Astrocyte (in vitro differentiated cells and primary cell): Measurements from ENCODE around the gene P2RY13.

Source experiments
- EZH2 ChIP-seq: IDR thresholded peaks from 2 replicates; pipeline ENCODE4 v1.6.1; 2012; ENCODE audit warnings: mild to moderate bottlenecking, low read length, inconsistent platforms; ENCODE audit not compliant: insufficient read depth
- TF ChIP-seq, protein P1 (sequence below): IDR thresholded peaks from 2 replicates; pipeline ENCODE4 v1.5.1; 2011; ENCODE audit warnings: low read depth, mild to moderate bottlenecking, inconsistent platforms, low read length, moderate library complexity; ENCODE audit not compliant: insufficient read depth

DNA sequence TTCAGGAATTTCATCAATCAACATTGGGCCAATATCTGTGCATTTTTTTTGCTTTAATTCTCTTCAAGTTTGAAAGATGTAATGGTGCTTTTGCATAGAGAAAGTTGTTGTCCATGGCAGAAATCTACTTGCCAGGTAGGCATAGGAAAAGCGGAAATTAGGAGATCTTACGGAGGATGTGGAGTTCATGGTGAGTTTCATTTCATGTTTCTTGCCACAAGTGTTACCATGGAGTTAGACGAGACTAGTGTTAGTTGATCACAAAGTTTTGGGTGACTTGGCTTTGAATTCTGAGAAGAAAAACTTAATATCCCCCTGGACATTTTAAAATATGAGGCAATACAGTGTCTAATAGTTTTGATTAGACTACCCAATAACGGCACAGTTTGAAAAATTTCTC, 1.0 kb upstream of the P2RY13 start:
- TF ChIP-seq, protein P1, sequence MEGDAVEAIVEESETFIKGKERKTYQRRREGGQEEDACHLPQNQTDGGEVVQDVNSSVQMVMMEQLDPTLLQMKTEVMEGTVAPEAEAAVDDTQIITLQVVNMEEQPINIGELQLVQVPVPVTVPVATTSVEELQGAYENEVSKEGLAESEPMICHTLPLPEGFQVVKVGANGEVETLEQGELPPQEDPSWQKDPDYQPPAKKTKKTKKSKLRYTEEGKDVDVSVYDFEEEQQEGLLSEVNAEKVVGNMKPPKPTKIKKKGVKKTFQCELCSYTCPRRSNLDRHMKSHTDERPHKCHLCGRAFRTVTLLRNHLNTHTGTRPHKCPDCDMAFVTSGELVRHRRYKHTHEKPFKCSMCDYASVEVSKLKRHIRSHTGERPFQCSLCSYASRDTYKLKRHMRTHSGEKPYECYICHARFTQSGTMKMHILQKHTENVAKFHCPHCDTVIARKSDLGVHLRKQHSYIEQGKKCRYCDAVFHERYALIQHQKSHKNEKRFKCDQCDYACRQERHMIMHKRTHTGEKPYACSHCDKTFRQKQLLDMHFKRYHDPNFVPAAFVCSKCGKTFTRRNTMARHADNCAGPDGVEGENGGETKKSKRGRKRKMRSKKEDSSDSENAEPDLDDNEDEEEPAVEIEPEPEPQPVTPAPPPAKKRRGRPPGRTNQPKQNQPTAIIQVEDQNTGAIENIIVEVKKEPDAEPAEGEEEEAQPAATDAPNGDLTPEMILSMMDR = no peak
- no peak for TF ChIP-seq EZH2
